Heart left ventricle (tissue), 16 donors: Measurements from ENCODE around the gene TDRD10. TPM values are rescaled to one million over a fixed set of nuclear protein-coding genes. Genes with fewer than 3 reads are reported as not detected.

Experiments used
- ATAC-seq, 4 donors: fragments of 200-7000 bp; cut with Tn5 transposase; one replicate each; pipeline ENCODE4 v1.9.1; 2020 to 2022; ENCODE audit warnings: moderate library complexity in 4 of 4, mild to moderate bottlenecking in 3 of 4, moderate number of reproducible peaks in 1 of 4
- DNase-seq, 5 donors: peaks; one replicate each; pipeline ENCODE4 v3.0.0-alpha.2; 2020
- H3K27ac ChIP-seq, 12 donors: fragments of 200-600 bp; sonication (generic) in 4 of 12; one replicate each; pipeline versions ENCODE4 v1.5.0 to v1.8.0; 2016 to 2022; ENCODE audit warnings: mild to moderate bottlenecking in 2 of 12
- H3K27me3 ChIP-seq, 9 donors: fragments of 200-600 bp; sonication (generic) in 2 of 9; one replicate each; pipeline versions ENCODE4 v1.5.1 to v1.8.0; 2016 to 2022; ENCODE audit warnings: mild to moderate bottlenecking in 3 of 9
- H3K36me3 ChIP-seq, 9 donors: fragments of 200-600 bp; sonication (generic) in 2 of 9; one replicate each; pipeline versions ENCODE4 v1.5.0 to v1.8.0; 2018 to 2022; ENCODE audit warnings: mild to moderate bottlenecking in 2 of 9
- H3K4me1 ChIP-seq, 12 donors: fragments of 200-600 bp; sonication (generic) in 4 of 12; one replicate each; pipeline versions ENCODE4 v1.5.0 to v1.8.0; 2016 to 2022; ENCODE audit warnings: mild to moderate bottlenecking in 3 of 12
- H3K4me3 ChIP-seq, 12 donors: fragments of 200-600 bp; sonication (generic) in 4 of 12; one replicate each; pipeline versions ENCODE4 v1.5.0 to v1.8.0; 2017 to 2022; ENCODE audit warnings: mild to moderate bottlenecking in 9 of 12, moderate library complexity in 4 of 12
- H3K9me3 ChIP-seq, 12 donors: fragments of 200-600 bp; sonication (generic) in 4 of 12; one replicate each; pipeline versions ENCODE4 v1.5.0 to v1.8.0; 2016 to 2022; ENCODE audit warnings: mild to moderate bottlenecking in 1 of 12
- CTCF ChIP-seq, 12 donors: fragments of 200-600 bp; sonication (generic) in 4 of 12; IDR thresholded peaks; one replicate each; pipeline versions ENCODE4 v1.5.0 to v1.8.0; 2018 to 2022; ENCODE audit warnings: antibody characterized with exemption in 12 of 12, mild to moderate bottlenecking in 5 of 12
- POLR2A ChIP-seq, 2 donors: fragments of 450-650 bp; IDR thresholded peaks; one replicate each; pipeline ENCODE4 v1.6.1; 2017; ENCODE audit warnings: antibody characterized with exemption in 2 of 2, mild to moderate bottlenecking in 2 of 2, moderate library complexity in 2 of 2
- WGBS, 4 donors: extraction: QIAGEN DNeasy Blood & Tissue Kit in 2 of 4; methylation state at CpG; one replicate each; pipeline versions ENCODE4 v1.1.5 to v1.1.7; 2013 to 2018; 5-methylcytosine and 5-hydroxymethylcytosine counted together
- intact Hi-C, 10 donors: fragments of 100-400 bp; cut with DNase I; formaldehyde crosslinking; loops; one replicate each; pipeline versions ENCODE4 v1.11.1 to v1.14.2; 2022
- polyA plus RNA-seq, 2 donors: library from polyadenylated mRNA; stranded (reverse); fragments of 200-250 nt; gene quantifications; one replicate each; pipeline ENCODE4 v1.2.3, GENCODE V29; 2013
- total RNA-seq, 9 donors: library from RNA; depleted of rRNA in 2 of 9; stranded (reverse); fragments of >200 nt in 2 of 9; fragmentation: NEBNext Ultra II Directional in 3 of 9; extraction: Animal tissue kit (Norgen Biotek cat#: 25700) in 3 of 9; gene quantifications; one replicate each; pipeline versions ENCODE4 v1.1.0 to v1.2.4, GENCODE V29; 2016 to 2023
- donor health status: ischemic (EF 13 %, LVEDD 7.1; RV severe dilation, severe dysfunction).
- donor health status: healthy with polysubstance abuse.
- donor health status: DM: no; HTN: yes; CAD: no.
- donor health status: DM: no; HTN: no; CAD: no.
- donor health status: ischemic (EF 25% LVEDD 6.9; RV normal size, moderate dysfunction).
- donor health status: ischemic (EF 25% LVEDD 5.7; RV mildly dilated, moderate dysfunction).
- donor health status: healthy.
- donor health status: DM: yes; HTN: yes; CAD: no.
- donor health status: ischemic (EF 35%, LVEDD 5.7; RV mildly dilated, moderate dysfunction).
- donor health status: nonischemic (EF 11% LVEDD 7.7; RV severe dilation, severe dysfunction).
- donor health status: DM: yes; HTN: yes; CAD: no.
- donor health status: PGD.
- donor health status: ischemic (EF 29% LVEDD 5.4; RV normal size, mild dysfunction).
- donor health status: nonischemic (EF 23%, LVEDD 6.1; RV moderate dilation, normal function).

The TDRD10 gene
- total and polyA plus RNA-seq, 11 donors, result 0.71 to 3.4 (median 1.9) TPM

GRCh38 chr1:154520333-154520732 is 18.3 kb downstream of the TDRD10 start:
- ATAC-seq, result peak; percentile 61 to 86 (median 79)
- Histone ChIP-seq H3K27me3 (no peaks in the 10 kb centered on the region), H3K27ac (peak overlapping the region in 5 of 12 donors; percentile 15 to 60 (median 30)), H3K4me1 (peaks cover 0 to 34% (median 20%) of the 10 kb centered on the region in 12 donors), H3K9me3 (no peaks in the 10 kb centered on the region), H3K4me3 (no peak overlapping the region), H3K36me3 (peaks cover 0 to 10% (median 0%) of the 10 kb centered on the region in 9 donors)
- intact Hi-C loops, result no loop called here
- TF ChIP-seq CTCF (IDR thresholded peaks at IDR 0.05) (no peak), POLR2A (IDR thresholded peaks at IDR 0.05) (no peak)
- peak in 3 of 5 donors; percentile 35 to 48 (median 42) for DNase-seq
- 6 to 22% (median 10%) methylated on average over 3 of the region's 3 CpGs for WGBS, 4 donors

- H3K4me3 ChIP-seq, result no peak overlapping the region
- H3K9me3 ChIP-seq, result no peaks in the 10 kb centered on the region
- H3K4me1 ChIP-seq, result peaks cover 0 to 34% (median 20%) of the 10 kb centered on the region in 12 donors
- no peak overlapping the region for H3K27ac ChIP-seq
- ATAC-seq (no peak), DNase-seq (no peak)
- H3K36me3 ChIP-seq, result peaks cover 0 to 10% (median 0%) of the 10 kb centered on the region in 9 donors
- H3K27me3 ChIP-seq, result no peaks in the 10 kb centered on the region
- 42 to 54% (median 45%) methylated on average over 3 of the region's 3 CpGs for WGBS, 4 donors
- intact Hi-C loops, result no loop called here
- no peak for TF ChIP-seq POLR2A (IDR thresholded peaks at IDR 0.05)
- TF ChIP-seq CTCF (IDR thresholded peaks at IDR 0.05), result no peak
Observed at GRCh38 chr1:154521695-154522094, 19.7 kb downstream of the TDRD10 start.

GRCh38 chr1:154524881-154525280 is 22.9 kb downstream of the TDRD10 start:
- Histone ChIP-seq H3K36me3 (peaks cover 0 to 10% (median 0%) of the 10 kb centered on the region in 9 donors), H3K9me3 (no peaks in the 10 kb centered on the region), H3K4me3 (no peak overlapping the region), H3K27ac (no peak overlapping the region), H3K4me1 (peaks cover 0 to 21% (median 16%) of the 10 kb centered on the region in 12 donors), H3K27me3 (no peaks in the 10 kb centered on the region)
- ATAC-seq (no peak), DNase-seq (no peak)
- intact Hi-C loops, result no loop called here
- TF ChIP-seq CTCF (IDR thresholded peaks at IDR 0.05) (no peak), POLR2A (IDR thresholded peaks at IDR 0.05) (no peak)

- DNase-seq, result no peak
- H3K4me1 ChIP-seq, result no peaks in the 10 kb centered on the region
- H3K27me3 ChIP-seq, result no peaks in the 10 kb centered on the region
- intact Hi-C loops, result no loop called here
- no peak for ATAC-seq
- 67 to 80% (median 73%) methylated on average over 6 of the region's 6 CpGs for WGBS, 4 donors
- no peak overlapping the region for H3K27ac ChIP-seq
- TF ChIP-seq POLR2A (IDR thresholded peaks at IDR 0.05) (no peak), CTCF (IDR thresholded peaks at IDR 0.05) (no peak)
- no peak overlapping the region for H3K4me3 ChIP-seq
- H3K36me3 ChIP-seq, result peaks cover 0 to 10% (median 0%) of the 10 kb centered on the region in 9 donors
- no peaks in the 10 kb centered on the region for H3K9me3 ChIP-seq
Observed at GRCh38 chr1:154527192-154527591, 25.2 kb downstream of the TDRD10 start.
